Stimulated activated CD4-positive, alpha-beta T cell treated with anti-CD3 and anti-CD28 coated beads, TNF-alpha, amount 100 ng/mL, for 48 hours (primary cell): ENCODE measurements around the gene PDE10A.
"Not testable (repeated sequence)": the region's sequence is repeated elsewhere in the genome, so short reads cannot be mapped to it uniquely, and the experiment has no call there.

Source experiments
- DNase-seq, 3 donors: peaks; one replicate each; pipeline ENCODE4 v3.0.0-alpha.2; 2020; ENCODE audit warnings: low read depth in 3 of 3

PDE10A gene

DNA sequence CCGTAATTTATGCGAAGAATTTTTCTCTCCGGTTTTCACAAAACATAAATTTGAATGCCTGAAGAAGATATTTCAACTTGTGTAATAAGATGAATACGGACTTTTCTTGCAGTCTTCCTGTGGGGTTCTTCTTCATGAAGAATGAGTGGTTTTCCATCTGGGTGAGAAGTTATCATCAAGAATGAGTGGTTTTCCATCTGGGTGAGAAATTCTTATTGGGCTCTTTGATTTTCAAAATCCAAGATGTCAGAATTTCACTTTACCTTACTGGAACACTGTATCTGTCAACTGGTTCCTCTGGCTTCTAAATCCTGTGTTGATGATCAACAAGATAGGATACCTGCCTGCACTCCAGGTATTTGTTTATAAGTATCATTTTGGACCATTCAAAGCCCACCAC, 193.6 kb downstream of the PDE10A start:
- no peak for DNase-seq

DNA sequence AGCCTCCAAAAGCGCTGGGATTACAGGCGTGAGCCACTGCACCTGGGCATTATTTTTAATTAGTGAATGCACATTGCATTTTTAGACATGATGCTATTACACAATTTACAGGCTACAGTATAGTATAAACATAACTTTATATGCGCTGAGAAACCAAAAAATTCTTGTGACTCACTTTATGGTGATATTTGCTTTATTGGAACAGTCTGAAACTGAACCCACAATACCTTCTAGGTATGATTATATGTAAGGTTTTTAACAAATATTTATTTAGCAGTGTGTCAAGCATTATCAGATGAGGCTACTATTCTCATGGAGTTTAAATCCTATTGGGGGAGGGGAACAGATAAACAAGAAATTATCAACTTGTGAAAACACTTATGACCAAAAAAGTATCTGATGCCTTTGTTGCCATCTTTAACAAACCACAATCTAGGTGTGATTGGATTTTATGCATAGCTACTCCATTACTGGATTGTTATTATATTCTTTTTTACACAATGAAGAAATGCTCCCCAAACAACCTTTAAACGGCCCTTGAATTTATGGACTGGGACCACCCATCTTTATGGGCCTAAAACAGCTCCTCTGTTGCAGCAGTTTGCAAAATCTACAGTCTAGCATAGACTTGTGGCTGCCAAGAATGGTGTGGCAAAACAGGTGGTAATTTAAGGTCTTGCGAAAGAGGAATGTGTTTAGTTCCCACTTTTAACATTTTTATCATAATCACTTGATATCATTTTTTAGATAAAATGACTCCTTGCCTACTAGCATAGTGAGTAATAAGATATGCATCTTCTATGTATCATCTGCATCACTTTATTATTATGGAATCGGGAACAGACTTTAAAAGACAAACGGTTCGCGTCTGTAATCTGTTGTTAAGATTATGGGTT, 194.5 kb downstream of the PDE10A start:
- DNase-seq, result no peak

DNA sequence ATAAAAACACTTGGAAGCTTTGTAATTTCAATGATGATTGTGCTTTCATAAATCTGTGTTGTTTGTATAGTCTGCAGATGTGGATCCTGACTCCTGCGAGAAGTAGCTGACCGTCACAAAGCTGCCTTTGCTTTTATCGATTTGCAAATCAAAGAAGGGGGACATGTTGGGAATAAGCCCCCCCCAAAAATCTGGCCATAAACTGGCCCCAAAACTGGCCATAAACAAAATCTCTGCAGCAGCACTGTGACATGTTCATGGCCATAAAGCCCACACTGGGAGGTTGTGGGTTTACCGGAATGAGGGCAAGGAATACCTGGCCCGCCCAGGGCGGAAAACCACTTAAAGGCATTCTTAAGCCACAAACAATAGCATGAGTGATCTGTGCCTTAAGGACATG, 199.5 kb downstream of the PDE10A start:
- DNase-seq, result not testable (repeated sequence)

DNA sequence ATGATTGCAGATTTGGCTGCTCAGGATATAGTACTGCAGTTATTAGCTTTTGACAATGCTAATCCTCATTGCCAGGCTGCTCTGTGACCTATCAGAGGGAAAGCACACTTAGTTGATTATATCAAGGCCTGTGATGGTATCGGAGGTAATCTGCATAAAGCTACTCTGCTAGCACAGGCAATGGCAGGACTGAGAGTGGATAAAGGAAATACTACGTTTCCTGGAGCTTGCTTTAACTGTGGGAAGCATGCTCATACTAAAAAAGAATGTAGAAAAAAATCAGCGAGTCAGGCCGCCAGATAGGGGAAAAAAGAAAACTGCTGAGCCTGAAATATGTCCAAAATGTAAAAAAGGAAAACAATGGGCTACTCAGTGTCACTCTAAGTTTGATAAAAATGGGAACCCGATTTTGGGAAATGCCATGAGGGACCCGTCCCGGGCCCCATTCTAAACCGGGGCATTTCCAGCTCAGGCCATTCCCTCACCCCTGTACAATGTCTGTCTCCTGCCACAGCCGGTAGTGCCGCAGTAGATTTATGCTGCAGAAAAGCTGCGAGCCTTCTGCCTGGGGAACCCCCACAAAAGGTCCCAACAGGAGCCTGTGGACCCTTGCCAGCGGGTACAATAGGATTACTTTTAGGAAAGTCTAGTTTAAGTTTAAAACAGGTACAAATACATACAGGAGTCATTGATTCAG, 203.3 kb downstream of the PDE10A start:
- DNase-seq, result not testable (repeated sequence)

DNA sequence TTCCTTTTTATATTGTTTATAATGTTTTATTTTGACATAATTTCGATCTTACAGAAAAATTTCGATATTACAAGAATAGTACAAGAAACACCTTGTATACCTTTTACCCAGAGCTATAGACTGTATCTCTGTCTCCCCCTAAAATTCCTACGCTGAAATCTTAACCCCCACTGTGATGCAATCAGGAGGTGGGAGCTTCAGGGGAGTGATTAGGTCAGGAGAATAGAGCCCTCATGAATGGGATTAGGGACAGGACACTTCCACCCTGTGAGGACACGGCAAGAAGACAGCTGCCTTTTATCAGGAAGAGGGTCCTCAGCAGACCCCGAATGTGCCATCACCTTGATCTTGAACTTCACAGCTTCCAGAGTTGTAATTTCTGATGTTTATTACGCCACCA, 204.9 kb downstream of the PDE10A start:
- DNase-seq, result no peak

DNA sequence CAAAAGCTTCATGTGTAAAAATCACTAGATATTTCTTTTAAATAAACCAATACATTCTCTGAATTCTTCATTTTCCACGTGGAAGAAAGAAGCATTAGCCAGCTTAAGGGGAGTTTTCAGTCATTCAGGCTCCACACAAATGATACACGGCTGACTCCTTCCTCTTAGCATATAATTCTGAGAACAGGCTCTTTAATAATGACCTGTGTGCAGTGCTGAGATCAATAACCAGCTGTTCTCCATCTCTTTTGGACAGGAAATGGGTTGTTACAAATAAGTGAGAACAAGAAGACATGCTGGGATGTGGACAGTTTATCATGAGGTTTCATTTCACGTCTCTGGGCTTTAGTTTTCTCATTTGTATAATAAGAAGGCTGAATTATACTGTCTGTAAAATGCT, 206.8 kb downstream of the PDE10A start:
- no peak for DNase-seq

DNA sequence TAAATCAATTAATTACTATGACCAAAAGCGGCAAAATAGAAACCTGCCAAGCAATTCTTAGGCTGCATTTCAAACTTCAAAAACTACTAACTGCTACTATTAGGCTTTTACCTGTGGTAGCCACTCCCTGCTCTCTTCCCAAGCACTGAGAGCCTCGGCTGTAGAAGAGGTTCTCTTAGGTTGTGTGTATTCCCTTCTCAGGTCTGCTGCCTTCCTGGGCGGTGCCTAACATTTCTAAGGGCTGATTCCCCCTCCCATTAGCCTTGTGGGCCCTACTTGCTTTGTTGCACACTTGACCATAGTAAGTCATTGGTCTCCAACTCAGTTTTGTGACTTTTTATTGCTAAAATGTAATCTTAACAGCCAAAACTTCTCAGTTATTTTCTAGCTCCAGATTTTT, 207.6 kb downstream of the PDE10A start:
- DNase-seq, result no peak

DNA sequence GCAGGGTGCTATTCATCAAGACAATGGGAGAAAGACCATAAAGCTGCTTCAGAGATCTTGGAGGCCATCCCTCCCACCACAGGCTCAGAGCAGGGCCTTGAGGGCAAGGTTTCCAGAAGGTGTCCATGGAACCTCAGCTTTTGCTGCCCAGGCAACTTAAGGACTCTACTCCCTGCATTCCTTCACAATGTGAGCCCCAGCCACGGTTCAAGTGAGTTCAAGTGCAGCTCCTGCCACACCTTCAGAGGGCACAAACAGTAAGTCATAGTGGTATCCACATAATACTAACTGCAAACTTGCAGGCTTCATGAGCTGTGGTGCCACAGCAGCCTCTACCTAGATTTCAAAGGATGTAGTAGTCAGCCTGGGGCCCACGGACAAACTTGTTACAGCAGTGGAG, 209.6 kb downstream of the PDE10A start:
- DNase-seq, result no peak

DNA sequence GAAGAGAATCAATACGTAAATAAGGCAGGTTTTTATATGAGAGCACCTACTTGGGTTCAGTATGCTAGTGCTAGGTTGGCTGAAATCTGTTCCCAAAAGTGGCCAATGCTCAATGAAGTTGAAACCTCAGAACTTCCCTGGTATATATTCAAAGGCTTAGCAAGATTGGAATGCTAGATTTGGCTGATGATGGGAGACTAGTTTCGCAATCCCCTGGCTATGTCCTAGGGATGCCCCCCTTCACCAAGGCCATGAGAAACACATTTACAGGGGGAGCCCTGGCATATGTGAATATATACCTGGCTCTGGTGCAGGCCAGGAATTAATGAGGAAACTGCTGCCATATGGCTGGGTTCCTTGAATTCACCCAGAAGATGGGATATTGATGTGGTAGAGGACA, 211.2 kb downstream of the PDE10A start:
- DNase-seq, result no peak

DNA sequence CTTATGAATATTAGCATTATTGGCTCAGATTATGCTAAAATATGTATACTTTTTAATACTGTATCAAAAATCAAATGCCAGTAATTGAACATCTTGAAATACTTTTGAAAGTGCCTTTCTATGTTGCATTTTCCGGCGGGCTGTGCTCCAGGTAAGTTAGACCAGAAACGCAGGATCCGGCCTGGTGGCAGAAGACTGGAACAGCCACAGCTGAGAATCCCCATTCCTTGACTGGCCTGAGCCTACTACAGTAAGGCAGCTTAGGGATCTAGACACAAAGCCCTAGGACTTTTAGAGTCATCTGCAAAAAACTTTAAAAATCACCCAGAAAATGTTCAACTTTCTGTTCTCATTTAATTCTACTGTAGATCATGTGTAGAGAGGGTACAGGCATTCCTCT, 214.8 kb downstream of the PDE10A start:
- no peak for DNase-seq

DNA sequence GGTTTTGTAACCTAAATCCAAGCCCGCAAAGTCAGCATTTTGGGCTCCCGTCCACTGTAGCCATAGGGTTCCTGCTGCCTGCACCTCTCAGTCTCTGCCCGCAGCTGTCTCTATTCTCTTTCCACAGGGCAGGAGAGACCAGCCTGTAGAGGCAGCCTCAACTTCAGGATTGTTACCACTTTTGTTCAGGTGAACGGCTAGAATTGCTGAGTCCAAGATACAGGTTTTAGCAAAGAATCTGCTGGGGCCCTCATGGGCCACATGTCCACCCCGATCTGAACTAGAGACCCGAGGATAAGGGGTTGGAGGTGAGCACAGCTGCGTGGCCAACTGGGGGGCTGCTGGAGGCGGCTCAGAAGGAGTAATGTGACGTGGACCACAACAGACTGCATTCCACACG, 215.9 kb downstream of the PDE10A start:
- no peak for DNase-seq

DNA sequence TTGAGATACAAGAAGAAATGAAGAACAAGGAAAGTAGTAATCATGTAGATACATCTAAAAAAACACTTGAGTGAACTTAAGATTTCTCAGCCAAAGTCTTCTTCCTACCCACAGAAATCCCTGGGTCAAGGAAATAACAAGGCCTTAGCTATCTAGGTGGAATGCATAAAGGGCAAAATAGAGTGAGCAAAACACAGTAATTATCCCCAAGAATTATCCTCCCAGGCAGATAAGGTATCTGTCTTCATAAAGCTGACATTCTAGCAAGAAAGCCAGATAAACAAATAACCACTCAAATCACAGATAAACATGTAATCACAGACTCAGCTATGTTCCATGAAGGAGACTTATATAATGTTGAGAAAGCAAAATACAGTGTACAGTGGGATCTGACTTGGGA, 216.7 kb downstream of the PDE10A start:
- DNase-seq, result no peak

DNA sequence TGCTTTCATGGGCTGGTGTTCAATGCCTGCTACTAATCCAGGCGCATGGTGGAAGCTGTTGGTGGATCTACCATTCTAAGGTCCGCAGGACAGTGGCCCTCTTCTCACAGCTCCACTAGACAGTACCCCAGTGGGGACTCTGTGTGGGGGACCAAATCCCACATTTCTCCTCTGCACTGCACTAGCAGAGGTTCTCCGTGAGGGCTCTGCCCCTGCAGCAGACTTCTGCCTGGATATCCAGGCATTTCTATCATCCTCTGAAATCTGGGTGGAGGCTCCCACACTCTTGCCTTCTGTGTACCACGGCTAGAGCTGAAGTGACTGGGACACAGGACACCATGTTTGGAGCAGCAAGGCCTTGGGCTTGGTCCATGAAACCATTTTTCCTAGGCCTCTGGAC, 219.6 kb downstream of the PDE10A start:
- no peak for DNase-seq

DNA sequence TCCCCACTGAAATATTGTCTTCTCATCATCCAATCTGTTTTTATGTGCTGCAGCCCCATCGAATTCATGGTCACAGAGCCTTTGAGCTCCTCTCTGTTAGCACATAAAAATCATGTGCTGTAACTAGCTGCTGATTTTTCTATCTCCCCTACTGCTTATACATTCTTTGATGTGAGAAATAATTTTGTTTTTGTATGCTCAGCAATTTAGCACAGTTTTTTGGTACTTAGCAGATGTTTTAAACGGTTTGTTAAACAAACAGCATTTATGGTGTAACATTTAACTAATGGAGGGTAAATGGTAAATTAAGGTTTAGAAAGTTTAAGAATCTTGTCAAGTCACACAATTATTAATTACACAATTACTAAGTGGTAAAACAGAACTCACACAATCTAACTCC, 221.9 kb downstream of the PDE10A start:
- no peak for DNase-seq

DNA sequence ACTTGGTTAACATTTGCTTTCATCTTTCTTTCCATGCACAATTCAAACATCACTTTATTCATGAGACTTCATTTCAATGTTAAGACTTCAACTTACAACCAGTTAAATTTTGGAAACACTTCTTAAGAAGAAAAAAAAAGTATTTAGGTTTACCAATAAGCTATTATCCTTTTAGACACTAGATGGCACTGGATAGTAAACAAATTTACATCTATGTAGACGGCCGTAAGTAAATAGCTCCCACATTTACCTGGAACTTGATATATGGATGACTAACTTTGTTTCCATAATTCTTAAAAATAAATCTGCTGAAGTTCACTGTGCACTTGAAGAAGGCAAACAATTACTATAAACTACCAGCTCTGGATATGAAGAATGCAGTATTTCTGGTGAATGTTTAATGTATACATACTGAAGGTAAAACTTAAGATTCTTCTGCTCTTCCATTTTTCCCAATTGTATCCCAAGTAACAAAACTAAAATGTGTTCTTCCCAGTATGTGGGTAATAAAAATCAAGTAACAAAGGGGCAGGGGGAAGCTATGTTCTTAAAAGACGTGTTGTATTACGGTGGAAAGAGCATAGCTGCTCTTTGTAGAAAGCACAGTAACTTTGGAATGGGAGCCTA, 223.0 kb downstream of the PDE10A start:
- no peak for DNase-seq

DNA sequence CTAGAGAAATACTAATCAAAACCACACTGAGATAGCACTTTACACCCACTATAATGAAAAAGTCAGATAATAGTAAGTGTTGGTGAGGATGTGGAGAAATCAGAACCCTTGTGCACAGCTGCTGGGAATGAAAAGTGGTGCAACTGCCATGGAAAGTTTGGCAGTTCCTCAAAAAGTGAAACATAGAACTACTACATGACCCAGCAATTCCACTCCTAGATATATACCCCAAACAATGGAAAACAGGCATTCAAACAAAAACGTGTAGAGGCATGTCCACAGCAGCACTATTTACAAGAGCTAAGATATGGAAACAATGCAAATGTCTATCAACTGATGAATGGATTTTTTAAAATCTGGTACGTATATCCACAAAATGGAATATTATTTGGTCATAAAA, 236.1 kb downstream of the PDE10A start:
- DNase-seq, result no peak

DNA sequence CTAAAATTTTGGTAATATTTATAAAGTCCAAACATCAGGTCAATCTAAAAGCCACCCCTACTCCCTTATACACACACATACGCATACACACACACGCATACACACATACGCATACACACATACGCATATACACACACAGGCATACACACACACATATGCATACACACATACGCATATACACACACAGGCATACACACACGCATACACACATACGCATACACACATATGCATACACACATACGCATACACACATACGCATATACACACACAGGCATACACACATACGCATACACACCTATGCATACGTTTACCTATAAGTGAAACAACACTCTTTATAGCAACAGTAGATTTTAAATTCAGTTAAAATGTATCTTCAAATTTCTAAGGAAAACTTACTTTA, 240.8 kb downstream of the PDE10A start:
- no peak for DNase-seq

DNA sequence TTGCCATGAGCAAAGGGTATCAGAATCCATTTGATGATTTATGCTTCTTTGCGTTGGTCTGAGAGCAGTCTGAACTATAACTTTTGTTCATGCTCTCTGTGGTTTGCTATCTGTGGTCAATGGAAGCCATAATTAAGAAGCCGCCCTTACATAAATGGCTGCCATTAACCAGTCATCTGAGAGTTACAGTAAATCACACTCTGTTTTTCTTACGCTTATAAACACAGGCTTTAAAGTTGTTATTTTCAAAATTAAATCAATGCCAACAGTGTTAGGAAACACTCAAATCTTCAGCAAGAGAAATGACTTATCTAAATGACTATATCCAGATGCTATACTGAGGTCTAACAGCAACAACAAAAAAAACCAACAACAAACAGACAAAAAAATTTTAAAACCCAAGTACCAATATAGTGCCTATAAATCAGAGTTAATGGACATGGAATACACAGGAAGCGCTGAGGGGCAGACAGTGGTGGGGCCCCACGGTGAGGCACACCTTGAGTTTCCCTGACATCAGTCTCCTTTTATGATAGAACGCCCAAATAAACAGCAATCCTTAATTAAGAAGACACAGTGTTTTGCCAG, 245.7 kb downstream of the PDE10A start:
- DNase-seq, result no peak

DNA sequence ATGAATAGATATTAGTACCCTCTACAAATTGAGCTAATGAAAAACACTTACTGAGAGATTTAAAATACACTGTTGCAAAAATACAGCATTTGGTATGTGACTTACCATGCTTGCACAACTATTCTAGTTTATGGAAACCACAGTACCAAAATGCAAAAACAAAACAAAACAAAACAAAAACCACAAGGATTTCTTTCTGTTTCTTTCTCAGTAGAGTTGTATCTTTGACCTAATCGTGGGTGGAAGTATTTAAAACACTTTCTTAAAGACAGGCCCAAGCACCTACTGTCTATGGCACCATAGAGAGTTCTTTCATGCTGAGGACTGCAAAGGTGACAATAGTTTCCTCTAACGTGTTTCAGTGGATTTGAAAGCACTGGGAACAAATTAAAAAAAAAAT, 258.3 kb downstream of the PDE10A start:
- no peak for DNase-seq

DNA sequence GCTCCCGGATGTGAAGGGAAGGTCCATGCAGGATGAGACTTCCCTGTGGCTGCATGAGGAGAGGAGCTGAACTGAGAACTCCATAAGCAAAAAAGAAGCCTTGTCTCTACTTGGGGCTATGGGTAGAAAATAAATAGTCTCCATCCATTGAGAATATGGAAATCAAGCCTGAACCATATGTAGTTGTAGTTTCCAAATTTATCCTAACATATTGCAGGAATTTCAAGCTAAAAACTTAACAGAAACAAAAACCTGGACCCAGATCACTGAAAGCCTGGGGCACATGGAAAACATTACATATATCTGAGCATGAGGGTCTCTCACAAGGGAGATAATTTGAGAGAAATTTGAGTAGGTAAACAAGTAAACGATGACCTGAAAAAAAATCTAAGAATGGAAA, 258.7 kb downstream of the PDE10A start:
- no peak for DNase-seq

DNA sequence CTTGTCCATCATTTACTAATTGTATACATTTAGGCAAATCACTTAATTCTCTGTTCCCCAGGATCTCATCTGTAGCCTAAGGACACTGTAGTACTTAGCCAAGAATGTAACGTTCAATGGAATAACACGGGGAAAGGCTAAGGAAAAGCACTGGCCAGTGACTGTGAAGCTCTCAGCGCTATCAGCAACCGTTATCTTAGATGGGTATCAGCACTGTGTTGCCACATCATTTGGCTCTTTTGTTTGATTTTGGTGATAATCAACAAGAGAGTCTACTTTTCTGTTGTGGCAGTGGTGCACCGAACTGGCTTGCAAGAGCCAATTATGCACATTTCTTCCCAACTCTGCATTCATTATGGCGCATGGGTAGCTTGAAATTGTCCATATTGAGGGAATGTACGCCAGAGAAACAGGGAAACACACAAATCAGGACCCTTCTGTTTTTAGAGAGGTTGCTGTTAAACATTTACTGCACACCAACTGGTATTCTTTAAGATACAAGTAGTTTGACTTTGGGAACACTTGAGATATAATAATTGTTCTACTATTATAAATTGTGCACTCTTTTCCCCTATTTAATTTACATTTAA, 259.9 kb downstream of the PDE10A start:
- no peak for DNase-seq

DNA sequence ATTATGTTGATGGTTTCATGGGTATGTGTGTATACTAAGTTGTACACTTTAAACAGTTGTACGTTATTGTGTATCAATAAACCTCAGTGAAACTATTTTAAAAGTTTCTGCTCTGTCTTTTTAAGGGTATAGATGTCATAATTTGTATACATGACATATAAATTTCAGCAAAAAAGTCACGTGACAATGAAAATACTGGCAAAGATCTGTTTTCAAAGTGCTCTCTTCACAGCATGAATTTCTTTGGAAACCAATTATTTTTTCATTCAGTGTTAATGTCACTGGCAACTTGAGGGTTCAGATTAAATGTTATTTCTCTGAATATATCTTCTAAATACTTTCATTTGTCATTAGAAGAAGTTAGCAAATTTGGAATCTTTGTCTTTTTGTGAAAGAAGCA, 261.9 kb downstream of the PDE10A start:
- no peak for DNase-seq
